ENCODE measurements around the gene UBN1.
"Not testable (repeated sequence)": the region's sequence is repeated elsewhere in the genome, so short reads cannot be mapped to it uniquely, and the experiment has no call there.

DNA sequence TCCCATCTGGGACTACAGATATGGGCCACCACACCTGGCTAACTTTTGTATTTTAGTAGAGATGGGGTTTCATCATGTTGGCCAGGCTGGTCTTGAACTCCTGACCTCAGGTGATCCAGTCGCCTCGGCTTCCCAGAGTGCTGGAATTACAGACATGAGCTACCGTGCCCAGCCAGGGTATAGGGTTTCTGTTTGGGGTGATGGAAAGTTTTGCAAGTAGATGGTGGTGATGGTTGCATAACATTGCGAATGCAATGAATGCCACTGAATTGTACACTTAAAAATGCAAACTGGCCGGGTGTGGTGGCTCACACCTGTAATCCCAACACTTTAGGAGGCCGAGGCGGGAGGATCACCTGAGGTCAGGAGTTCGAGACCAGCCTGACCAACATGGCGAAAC is 49.5 kb downstream of the UBN1 start:
- TF ChIP-seq, protein P1, sequence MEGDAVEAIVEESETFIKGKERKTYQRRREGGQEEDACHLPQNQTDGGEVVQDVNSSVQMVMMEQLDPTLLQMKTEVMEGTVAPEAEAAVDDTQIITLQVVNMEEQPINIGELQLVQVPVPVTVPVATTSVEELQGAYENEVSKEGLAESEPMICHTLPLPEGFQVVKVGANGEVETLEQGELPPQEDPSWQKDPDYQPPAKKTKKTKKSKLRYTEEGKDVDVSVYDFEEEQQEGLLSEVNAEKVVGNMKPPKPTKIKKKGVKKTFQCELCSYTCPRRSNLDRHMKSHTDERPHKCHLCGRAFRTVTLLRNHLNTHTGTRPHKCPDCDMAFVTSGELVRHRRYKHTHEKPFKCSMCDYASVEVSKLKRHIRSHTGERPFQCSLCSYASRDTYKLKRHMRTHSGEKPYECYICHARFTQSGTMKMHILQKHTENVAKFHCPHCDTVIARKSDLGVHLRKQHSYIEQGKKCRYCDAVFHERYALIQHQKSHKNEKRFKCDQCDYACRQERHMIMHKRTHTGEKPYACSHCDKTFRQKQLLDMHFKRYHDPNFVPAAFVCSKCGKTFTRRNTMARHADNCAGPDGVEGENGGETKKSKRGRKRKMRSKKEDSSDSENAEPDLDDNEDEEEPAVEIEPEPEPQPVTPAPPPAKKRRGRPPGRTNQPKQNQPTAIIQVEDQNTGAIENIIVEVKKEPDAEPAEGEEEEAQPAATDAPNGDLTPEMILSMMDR (IDR thresholded peaks at IDR 0.05) = not testable (repeated sequence)
- TF ChIP-seq POLR2AphosphoS5 (IDR thresholded peaks at IDR 0.05; ENCODE audit: low read depth, low read length); REST (IDR thresholded peaks at IDR 0.05; ENCODE audit: insufficient read depth in 1 of 2, low read depth in 2 of 2, low read length in 1 of 2); SIN3A (IDR thresholded peaks at IDR 0.05; ENCODE audit: borderline replicate concordance, insufficient read depth, low read depth, low read length): not testable (repeated sequence)
